HG02943 (cell line): ENCODE data around the gene ADAMTS15.

Source experiments
- ATAC-seq: cut with Tn5 transposase; IDR thresholded peaks from one replicate; pipeline ENCODE4 v1.9.1; 2021; ENCODE audit warnings: mild to moderate bottlenecking, low read depth, moderate library complexity; ENCODE audit not compliant: unreplicated experiment

The ADAMTS15 gene

DNA sequence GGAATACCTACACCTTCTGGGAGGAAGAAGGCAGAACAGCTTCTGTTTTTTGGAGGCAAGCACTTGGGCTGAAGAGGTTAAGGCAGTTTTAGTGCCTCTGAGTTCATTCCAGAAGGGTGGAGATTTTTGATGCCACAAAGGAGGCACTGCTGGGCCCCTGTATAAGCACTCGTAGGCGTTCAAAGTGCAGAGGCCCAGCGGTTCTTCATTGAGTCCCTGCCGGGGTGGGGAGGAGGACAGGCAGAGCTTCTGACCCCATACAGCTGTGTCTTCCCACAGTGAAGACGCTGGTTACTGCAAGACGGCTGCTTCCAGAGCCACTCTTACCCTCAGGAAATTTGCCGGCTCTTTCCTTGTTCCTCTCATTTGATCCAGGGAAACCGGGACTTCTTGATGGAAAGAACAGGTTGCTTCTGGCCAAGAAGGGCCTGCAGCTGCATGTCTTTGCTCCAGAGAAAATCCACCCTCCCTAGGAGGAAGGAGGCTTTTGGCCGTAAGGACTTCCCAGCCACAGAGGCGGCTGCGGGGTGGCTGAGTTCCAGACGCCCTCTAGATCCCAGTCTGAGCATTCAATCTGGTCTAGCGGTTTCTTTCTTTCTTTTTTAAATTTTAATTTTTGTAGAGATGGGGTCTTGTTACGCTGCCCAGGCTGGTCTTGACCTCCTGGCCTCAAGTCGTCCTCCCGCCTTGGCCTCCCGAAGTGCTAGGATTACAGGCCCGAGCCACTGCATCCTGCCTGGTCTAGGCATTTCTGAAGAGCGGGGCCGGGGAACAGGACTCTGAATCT lies 9.4 kb downstream of the ADAMTS15 start:
- ATAC-seq: no peak

DNA sequence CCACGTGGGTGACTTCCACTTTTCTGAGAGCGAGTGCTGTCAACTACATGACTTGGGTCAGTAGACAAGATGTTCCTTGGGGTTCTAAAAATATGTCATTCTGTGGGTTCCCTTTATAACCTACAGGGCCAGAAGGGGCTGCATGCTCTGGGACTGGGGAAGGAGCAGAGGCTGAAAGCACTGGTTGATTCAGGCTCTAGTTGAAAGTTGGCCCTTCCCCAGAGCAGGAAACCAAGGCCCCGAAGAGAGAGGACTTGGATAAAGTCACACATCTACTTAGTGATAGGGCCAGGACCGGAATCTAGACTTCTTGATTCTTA lies 9.9 kb downstream of the ADAMTS15 start:
- no peak for ATAC-seq

DNA sequence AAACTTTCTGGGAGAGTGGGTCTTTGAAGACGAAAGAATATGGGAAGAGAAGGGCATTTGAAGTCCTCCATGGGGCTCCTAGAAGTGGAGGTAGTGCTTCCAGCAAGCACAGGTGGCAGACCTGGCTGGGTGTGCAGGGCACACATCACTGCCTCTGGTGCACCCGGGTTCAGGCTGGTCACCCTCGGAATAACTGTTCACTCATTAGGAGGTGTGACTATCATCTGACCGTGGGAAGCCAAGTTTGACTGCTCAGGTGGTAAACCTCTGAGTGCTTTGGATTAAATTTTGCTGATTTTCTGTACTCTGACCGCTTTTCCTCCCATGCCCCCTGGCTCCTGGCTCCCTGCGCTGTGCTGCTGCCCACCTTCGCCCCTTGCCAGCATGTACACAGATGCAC lies 11.1 kb downstream of the ADAMTS15 start:
- no peak for ATAC-seq

DNA sequence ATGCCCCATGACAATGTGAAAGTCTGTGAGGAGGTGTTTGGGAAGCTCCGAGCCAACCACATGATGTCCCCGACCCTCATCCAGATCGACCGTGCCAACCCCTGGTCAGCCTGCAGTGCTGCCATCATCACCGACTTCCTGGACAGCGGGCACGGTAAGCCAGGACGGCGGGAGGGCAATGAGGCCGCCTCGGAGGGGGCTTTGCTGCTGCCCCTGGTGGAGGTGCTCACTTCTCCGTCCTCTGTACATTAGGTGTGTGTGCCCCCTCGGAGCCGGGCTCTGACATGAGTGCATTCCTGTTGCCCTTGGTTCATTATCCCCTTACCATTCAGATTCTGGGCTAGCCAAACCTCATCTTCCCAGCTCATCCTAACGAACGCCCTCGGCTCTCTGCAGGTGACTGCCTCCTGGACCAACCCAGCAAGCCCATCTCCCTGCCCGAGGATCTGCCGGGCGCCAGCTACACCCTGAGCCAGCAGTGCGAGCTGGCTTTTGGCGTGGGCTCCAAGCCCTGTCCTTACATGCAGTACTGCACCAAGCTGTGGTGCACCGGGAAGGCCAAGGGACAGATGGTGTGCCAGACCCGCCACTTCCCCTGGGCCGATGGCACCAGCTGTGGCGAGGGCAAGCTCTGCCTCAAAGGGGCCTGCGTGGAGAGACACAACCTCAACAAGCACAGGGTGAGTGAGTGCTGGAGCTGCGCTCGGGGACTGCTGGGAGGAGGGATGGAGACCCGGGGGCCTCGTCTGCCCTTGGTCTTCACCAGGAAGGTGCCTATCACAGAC lies 13.8 kb downstream of the ADAMTS15 start:
- ATAC-seq: no peak

DNA sequence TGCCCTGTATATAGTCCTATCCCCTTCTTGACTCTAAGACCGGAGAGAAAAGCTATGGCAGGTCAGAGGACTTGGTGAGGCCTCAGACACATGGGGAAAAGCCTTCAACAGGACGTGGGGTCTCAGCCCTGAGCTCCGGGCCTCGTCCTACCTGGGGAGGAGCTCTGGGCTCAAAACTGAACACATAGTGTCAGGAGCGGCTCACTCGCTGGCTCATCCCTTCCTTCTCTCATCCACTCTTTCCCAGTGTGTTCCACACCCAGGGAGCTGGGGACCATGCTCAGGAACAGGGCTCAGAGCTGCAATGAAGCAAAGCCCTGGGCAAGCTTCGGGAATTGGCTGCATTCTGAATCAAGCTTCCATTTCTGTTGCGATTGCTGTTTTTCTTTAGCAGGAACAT lies 14.5 kb downstream of the ADAMTS15 start:
- no peak for ATAC-seq

DNA sequence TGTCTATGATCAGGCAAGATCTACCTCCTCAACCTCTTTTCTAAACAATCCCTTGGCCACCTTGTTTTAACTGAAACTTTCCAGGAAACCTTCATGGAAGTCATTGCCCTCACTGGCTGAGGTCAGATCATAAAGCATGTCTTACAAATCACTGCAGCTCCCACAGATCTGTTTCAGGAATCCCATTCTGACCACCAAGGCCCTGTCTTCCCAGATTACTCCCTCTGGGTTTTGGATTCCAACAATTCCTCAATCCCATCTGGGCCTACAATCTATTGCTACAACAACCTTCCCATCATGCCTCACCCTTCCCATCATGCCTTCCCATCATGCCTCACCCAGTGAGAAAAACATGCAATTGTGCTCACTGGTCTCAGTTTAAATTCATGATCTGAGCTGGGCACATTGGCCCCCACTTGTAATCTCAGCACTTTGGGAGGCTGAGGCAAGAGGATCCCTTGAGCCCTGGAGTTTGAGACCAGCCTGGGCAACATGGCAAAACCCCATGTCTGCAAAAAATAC lies 15.9 kb downstream of the ADAMTS15 start:
- ATAC-seq: no peak

DNA sequence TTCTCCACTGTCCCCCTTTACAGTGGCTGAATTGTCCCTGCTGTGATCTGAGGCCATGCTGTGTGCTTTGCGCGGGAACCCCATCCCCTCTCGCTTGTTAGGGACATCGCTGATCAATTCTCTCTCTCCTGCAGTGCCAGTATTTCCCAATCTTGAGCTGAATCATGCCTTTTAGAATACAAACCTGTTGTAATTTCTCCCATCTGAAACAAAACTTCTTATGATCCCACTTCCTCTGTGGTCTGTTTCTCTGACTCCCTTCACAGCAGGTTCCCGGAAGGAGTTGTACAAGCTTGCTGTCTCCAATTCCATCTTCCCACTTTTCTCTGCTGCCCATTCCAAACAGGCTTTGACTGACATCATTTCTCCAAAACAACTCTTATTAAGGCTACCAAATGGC lies 16.8 kb downstream of the ADAMTS15 start:
- no peak for ATAC-seq

DNA sequence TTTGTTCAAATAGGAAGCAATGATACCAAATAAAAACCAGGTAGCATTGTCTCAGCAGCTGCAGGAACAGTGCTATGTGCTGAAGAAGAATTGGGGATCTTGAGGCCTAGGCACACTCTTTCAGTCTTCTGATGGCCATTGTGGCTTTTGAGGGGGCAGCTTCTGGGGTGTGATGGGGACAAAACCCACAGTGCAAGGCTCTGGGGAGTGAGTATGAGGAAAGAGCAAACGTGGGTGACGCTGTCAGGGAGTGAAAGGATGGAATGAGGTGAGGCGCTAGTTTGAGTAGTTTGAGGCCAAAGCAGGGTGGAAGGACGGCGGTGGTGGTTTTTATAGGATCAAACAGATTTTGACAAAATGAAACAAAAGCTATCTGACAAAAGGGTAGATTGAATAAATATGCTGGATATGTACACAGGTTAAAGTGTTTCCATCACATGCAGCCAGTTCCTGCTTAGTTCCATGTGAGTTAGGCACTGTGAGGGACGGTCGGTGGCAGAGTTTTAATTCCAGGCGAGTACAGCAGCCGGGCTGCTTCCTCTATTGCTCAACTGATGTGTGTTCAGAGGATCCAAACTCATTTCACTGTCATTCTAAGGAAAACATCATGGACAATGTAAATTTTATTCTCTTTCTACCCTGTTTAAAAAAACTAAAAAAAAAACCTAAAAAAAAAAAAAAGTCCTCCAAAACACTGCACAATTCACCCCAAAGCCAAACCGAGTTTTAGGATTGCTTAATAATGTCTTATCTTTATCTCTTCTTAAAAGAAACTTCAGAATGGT lies 18.9 kb downstream of the ADAMTS15 start:
- ATAC-seq: no peak

DNA sequence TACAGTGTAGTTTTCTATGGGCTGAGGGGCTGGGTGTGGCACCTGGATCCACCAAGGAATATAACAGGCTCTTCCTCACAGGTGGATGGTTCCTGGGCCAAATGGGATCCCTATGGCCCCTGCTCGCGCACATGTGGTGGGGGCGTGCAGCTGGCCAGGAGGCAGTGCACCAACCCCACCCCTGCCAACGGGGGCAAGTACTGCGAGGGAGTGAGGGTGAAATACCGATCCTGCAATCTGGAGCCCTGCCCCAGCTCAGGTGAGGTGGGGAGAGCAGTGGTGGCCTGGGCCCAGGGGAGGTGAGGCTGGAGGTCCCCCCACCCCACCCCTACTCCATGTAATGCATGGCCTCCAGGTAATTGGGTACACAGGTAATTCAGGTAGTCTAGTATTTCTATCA lies 20.7 kb downstream of the ADAMTS15 start:
- ATAC-seq: no peak

DNA sequence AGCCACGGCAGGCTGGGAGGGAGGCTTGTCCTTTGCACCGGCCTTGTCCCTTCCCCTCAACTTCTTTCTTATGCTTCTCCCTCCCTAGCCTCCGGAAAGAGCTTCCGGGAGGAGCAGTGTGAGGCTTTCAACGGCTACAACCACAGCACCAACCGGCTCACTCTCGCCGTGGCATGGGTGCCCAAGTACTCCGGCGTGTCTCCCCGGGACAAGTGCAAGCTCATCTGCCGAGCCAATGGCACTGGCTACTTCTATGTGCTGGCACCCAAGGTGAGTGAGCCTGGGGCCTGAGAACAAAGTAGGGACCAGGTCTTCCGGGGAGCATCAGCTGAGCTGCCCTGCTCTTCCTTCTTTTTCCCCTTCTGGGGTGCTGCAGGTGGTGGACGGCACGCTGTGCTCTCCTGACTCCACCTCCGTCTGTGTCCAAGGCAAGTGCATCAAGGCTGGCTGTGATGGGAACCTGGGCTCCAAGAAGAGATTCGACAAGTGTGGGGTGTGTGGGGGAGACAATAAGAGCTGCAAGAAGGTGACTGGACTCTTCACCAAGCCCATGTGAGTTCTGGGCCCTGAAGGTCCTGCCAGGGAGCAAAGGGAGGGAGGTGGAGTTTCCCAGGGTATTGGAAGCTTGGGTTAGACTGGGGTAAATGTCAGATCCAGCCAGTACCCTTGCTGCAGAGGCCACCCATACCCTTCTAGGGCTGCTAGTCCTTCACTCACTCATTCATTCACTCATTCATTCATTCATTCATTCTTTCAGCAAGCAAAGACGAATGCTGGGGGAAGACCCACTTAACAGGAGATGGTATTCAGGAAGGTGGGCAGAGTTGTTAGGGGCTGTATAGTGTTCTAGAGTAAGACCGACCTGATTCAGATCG lies 22.6 kb downstream of the ADAMTS15 start:
- ATAC-seq: no peak

DNA sequence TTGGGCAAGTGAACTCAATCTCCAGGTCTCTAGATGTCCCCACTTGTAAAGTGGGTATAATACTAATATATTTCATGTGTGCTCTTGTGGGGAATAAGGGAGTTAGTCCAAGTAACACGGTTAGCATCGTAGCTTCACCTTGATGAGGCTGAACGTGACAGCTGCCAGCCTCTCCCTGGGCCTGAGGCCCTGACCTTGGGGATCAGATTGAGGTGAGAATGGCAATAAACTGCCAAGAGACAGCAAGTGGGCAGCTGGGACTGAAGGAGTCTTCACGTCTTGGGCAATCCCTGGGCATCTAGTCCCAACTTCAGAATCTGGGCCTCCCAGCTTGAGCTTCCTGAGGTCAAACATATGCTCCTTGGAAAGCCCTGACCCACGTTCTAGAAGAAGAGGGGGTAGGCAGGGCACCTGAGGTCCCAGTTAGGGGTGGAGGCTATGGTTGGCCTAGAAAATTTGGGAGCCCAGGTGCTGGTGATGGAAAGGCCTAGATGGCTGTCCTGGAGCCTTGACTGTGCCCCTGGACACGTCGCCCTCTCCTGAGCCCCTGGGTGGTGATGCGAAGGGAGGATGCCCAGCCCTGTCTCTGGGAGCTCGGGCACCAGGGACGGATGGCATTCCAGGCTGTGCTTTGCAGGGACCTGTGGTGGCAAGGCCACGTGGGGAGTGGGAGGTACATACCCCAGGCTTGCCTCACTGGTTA lies 23.4 kb downstream of the ADAMTS15 start:
- ATAC-seq: no peak

DNA sequence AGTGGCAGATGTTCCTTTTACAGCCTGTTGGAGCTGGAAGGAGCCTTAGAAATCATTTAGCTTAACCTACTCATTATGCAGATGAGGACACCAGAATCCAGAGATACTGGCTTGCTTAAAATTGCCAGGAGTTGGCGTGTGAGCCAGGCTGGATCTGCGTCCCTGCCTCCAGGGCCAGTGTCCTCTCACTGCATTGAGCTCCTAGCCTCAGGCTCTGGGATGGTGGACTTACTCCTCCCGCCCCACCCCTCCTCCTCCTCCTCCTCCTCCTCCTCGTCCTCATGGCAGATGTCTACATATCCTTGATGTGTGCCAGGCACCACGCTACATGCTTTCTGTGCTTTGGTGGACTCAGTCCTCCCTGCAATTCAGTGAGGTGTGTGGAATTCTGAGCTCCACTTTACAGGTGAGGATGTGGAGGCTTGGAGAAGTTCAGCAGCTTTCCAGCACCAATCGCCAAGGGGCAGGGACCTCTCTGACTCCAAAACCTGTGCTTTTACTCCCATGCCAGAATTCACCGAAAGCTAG lies 24.1 kb downstream of the ADAMTS15 start:
- no peak for ATAC-seq

DNA sequence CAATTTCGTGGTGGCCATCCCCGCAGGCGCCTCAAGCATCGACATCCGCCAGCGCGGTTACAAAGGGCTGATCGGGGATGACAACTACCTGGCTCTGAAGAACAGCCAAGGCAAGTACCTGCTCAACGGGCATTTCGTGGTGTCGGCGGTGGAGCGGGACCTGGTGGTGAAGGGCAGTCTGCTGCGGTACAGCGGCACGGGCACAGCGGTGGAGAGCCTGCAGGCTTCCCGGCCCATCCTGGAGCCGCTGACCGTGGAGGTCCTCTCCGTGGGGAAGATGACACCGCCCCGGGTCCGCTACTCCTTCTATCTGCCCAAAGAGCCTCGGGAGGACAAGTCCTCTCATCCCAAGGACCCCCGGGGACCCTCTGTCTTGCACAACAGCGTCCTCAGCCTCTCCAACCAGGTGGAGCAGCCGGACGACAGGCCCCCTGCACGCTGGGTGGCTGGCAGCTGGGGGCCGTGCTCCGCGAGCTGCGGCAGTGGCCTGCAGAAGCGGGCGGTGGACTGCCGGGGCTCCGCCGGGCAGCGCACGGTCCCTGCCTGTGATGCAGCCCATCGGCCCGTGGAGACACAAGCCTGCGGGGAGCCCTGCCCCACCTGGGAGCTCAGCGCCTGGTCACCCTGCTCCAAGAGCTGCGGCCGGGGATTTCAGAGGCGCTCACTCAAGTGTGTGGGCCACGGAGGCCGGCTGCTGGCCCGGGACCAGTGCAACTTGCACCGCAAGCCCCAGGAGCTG lies 24.8 kb downstream of the ADAMTS15 start:
- ATAC-seq: no peak

DNA sequence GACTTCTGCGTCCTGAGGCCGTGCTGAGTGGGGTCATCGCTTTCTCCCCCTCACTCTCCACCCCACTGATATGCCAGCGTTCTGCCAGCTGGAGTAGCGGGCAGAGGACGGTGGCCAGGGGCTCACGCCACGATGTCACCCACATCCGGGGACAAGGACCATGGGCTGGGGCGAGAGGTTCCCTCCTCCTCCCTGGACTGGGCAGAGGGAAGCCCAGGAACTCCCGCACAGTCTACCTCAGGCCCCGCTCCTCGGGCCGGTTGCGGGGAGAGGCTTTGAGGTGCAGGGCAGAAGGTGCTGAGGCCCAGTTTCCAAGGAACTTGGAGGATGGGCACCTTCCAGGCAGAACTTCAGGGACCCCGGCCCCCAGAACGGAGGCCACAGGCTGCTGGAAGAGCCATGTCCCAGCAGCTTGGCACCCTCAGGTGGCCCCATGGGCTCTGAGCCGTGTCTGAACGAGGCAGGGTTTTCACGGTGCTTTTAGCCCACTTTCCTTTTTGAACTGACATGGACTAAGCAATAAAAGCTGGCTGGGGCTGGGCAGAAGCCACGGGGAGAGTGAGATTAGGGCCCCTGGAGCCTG lies 25.4 kb downstream of the ADAMTS15 start:
- ATAC-seq: no peak

DNA sequence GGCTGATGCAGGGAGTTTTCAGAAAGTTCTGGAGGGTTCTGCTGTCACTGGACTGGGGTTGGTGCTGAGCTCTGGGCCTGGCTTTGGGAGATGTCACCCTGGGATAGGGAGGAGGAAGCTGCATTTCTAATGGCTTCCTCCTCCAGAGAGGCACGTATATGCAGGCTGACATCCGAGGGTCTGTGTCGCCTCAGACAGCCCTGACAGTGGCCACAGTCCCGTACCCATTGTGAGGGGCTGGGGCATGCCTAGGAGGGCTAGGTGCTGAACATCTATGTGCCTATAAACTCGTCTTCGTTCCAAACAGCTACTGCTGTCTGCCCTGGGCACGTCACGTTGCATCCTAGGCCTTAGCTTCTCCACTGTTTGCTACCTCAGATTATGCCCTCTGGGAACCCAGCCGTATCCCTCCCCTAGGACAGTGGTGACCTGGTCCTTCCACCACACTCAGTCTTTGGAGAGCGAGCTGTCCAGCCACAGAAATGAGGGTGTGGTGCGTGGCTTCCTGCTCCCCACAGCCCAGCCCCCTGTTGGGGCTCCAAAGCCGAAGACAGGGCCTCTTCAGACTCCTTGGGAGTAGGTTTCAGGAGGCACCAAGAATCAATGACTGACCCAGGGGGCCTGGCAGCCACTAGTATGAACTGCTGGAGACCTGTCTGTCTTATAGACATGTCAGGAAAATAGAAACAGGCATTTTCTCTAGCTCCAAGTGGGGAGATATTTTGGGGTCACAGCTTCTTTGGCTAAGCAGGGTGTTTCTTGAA lies 26.4 kb downstream of the ADAMTS15 start:
- ATAC-seq: no peak

DNA sequence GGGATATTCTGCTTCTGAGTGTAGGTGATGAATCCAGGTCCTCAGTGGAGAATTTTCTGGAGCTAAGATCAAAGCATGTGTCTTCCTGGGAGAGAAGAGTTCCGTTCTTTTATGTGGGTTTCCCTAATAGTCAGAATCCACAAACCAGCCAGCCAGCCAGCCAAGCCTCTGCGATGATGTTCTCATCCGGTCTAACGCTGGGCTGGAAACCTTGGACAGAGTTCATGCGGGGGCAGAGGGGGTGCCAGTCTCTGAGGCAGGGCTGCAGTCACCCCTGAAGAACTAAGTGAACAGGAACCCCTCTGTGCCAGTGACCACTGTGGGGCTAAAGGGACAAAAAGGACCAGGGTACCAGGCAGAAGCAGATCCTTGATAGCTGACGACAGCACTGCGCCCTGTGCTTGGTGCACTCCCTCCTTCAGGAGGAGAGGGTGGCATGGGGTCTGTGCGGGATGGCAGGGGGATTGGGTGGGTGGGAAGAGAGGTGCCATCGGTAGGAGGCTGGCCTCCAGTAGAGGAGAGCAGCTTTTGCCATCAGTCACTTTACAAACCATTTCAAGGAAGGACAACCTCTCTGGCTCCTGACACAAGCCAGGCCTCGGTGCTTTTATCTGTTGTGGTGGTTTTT lies 27.1 kb downstream of the ADAMTS15 start:
- no peak for ATAC-seq
